Calu3 (cell line): ENCODE results near the gene PTPRE. TPM values are rescaled to one million over a fixed set of nuclear protein-coding genes. Genes with fewer than 3 reads are reported as not detected.
A peak's percentile ranks its signal among the peaks of the same experiment; 100 is the strongest.

ENCODE experiments used
- BruUV-seq: library from RNA; stranded (reverse); fragments of 400-500 nt; replicated peaks from 2 replicates; lab custom pipeline; 2021; lab: Mats Ljungman, UMichigan
- CTCF ChIA-PET: fragments of 300-600 bp; sonication (Branson Sonifier 250); formaldehyde crosslinking; loops from one replicate; lab custom pipeline; 2022; ENCODE audit warnings: antibody characterized with exemption; lab: Charles Lee
- DNase-seq: peaks from one replicate; pipeline ENCODE4 v3.0.0; 2022
- H3K27ac Mint-ChIP-seq: one replicate; pipeline ENCODE4 v1.8.0; 2022; ENCODE audit warnings: mixed read lengths; ENCODE audit not compliant: unreplicated experiment
- H3K27me3 Mint-ChIP-seq: one replicate; pipeline ENCODE4 v1.8.0; 2022; ENCODE audit warnings: mixed read lengths; ENCODE audit not compliant: unreplicated experiment
- H3K36me3 Mint-ChIP-seq: one replicate; pipeline ENCODE4 v1.8.0; 2022; ENCODE audit warnings: mild to moderate bottlenecking, moderate library complexity, mixed read lengths; ENCODE audit not compliant: insufficient read depth, unreplicated experiment
- H3K4me1 Mint-ChIP-seq: one replicate; pipeline ENCODE4 v1.8.0; 2022; ENCODE audit warnings: mild to moderate bottlenecking, low read depth, mixed read lengths; ENCODE audit not compliant: unreplicated experiment
- H3K4me3 Mint-ChIP-seq: one replicate; pipeline ENCODE4 v1.8.0; 2022; ENCODE audit warnings: mild to moderate bottlenecking, low read depth, moderate library complexity, mixed read lengths; ENCODE audit not compliant: unreplicated experiment
- H3K9me3 Mint-ChIP-seq: one replicate; pipeline ENCODE4 v1.8.0; 2022; ENCODE audit warnings: low read depth, mixed read lengths; ENCODE audit not compliant: unreplicated experiment
- intact Hi-C: fragments of 100-400 bp; cut with micrococcal nuclease; formaldehyde crosslinking; loops from one replicate; pipeline ENCODE4 v1.10.0; 2022; ENCODE audit not compliant: unreplicated experiment
- total RNA-seq: library from RNA; stranded (reverse); gene quantifications from 2 replicates; pipeline ENCODE4 v1.2.3, GENCODE V29; 2022
- TF ChIP-seq, protein P1 (sequence below): fragments of 200-600 bp; IDR thresholded peaks from one replicate; pipeline ENCODE4 v1.8.0; 2022; ENCODE audit warnings: antibody characterized with exemption; ENCODE audit not compliant: unreplicated experiment

PTPRE gene
- total RNA-seq, 1 experiment from 2014 or later, result 7.6 TPM

DNA sequence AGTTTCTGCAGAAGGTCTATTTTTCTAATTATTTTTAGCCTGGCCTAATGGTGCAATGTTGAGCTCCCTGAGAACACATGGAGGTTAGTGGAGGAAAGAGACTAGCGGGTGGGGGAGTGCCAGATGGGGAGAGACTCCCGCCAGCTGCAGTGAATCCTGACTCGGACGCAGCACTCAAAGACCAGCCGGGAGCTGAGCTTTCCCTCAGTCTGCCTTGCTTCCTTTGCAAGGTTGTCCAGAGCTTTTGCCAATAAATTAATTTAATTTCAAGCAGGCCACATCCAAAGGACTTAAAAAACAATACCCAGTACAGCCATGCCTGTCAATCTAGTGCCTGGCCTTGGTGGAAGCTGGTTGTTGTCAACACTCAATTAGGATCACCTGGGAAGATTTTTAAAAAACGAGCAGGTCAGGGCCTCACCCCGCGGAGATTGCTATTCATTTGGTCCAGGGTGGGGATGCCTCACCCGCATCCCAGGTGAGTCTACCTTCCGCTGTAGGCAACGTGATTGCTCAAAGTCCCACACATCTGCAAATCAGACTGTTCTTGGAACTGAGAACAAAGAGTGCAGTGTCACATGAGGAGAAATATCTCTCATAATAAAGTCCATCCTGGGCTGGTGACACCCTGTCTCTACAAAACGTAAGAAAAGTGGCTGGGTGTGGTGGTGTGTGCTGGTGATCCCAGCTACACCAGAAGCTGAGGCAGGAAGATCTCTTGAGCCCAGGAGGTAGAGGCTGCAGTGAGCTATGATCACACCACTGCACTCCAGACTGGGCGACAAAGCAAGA is 18.2 kb upstream of the PTPRE start:
- CTCF ChIA-PET, result no interaction called here
- Mint-ChIP-seq H3K27ac (no peak overlapping the region), H3K4me1 (peaks cover 10% of the 10 kb centered on the region), H3K9me3 (no peaks in the 10 kb centered on the region), H3K27me3 (no peaks in the 10 kb centered on the region), H3K36me3 (no peaks in the 10 kb centered on the region), H3K4me3 (no peak overlapping the region)
- DNase-seq, result no peak
- intact Hi-C loops, result loop anchor here (5.0 kb wide), 1 partner anchor 179 kb away; no protein-coding TSS in a partner anchor
- TF ChIP-seq, protein P1, sequence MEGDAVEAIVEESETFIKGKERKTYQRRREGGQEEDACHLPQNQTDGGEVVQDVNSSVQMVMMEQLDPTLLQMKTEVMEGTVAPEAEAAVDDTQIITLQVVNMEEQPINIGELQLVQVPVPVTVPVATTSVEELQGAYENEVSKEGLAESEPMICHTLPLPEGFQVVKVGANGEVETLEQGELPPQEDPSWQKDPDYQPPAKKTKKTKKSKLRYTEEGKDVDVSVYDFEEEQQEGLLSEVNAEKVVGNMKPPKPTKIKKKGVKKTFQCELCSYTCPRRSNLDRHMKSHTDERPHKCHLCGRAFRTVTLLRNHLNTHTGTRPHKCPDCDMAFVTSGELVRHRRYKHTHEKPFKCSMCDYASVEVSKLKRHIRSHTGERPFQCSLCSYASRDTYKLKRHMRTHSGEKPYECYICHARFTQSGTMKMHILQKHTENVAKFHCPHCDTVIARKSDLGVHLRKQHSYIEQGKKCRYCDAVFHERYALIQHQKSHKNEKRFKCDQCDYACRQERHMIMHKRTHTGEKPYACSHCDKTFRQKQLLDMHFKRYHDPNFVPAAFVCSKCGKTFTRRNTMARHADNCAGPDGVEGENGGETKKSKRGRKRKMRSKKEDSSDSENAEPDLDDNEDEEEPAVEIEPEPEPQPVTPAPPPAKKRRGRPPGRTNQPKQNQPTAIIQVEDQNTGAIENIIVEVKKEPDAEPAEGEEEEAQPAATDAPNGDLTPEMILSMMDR, result no peak
- no TSS peak for BruUV-seq

DNA sequence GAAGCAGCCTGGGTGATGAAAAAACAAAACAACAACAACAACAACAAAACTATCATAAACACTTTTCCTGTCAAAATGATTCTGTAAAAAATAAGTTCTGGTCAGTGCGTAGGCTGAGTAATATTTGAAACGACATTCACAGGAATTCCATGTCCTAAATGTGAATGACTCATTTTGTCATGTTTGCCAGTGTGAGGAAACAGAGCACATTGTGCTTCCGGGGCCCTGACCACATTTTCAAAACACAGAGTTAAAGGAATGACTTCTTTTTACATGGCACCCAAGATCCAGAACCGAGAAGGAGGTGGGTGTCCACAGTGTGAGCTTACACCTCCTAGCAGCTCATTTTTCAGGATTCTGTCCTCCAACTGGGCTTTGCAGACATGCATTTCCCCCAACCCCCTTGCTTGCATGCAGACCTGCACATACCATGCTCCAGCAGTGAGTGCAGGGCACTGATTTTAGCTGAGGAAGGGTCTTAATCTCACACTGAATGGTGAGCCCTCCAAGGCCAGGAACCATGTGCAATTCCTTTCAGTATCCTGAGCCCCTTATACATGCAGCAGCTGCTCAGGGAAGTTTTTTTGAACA is 17.2 kb upstream of the PTPRE start:
- no peaks in the 10 kb centered on the region for H3K27me3 Mint-ChIP-seq
- CTCF ChIA-PET, result interaction anchor here (0.6 to 0.7 kb wide), 2 partner anchors 117 to 160 kb away, joined by 3 to 9 read pairs; no protein-coding TSS in a partner anchor
- H3K27ac Mint-ChIP-seq, result no peak overlapping the region
- H3K4me3 Mint-ChIP-seq, result no peak overlapping the region
- peak; percentile 17 for DNase-seq
- peaks cover 10% of the 10 kb centered on the region for H3K4me1 Mint-ChIP-seq
- no peaks in the 10 kb centered on the region for H3K9me3 Mint-ChIP-seq
- no peaks in the 10 kb centered on the region for H3K36me3 Mint-ChIP-seq
- intact Hi-C loops, result loop anchor here (5.0 kb wide), 1 partner anchor 178 kb away; no protein-coding TSS in a partner anchor
- BruUV-seq, result no TSS peak
- TF ChIP-seq, protein P1, result no peak

GRCh38 chr10:127890216-127890615 is 16.7 kb upstream of the PTPRE start:
- Mint-ChIP-seq H3K27me3 (no peaks in the 10 kb centered on the region), H3K36me3 (no peaks in the 10 kb centered on the region), H3K4me1 (peaks cover 10% of the 10 kb centered on the region), H3K9me3 (no peaks in the 10 kb centered on the region), H3K4me3 (no peak overlapping the region), H3K27ac (no peak overlapping the region)
- intact Hi-C loops, result no loop called here
- no peak for DNase-seq
- TF ChIP-seq, protein P1, result no peak
- BruUV-seq, result no TSS peak
- CTCF ChIA-PET, result interaction anchor here (0.6 to 0.7 kb wide), 2 partner anchors 116 to 117 kb away, joined by 3 read pairs; no protein-coding TSS in a partner anchor

DNA sequence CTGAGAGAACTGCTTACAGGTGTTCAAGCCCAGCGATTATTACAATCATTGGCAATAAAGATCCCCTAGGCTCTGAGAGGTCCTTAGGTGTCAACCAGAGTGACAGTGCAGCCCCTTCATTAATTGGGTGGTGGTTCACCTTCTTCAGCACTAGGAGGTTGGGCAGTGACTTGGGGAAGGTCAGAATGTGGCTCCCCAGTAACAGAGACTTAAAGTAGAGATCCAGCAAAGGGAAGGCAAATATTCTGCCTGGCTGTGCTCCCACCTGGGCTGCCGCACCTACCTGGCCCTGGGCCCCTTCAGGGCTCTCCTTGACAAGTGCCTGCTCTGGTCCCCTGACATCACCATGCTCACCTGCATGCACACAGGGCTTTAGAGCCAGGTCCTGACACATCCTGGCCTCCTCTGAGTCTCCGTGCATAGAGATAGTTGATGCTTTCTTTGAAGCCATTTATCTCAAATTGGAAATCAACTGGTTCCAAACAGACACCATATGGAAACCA is 16.0 kb upstream of the PTPRE start:
- TF ChIP-seq, protein P1, result no peak
- DNase-seq, result no peak
- Mint-ChIP-seq H3K36me3 (no peaks in the 10 kb centered on the region), H3K27me3 (no peaks in the 10 kb centered on the region), H3K27ac (no peak overlapping the region), H3K4me1 (peaks cover 10% of the 10 kb centered on the region), H3K9me3 (no peaks in the 10 kb centered on the region), H3K4me3 (no peak overlapping the region)
- intact Hi-C loops, result no loop called here
- BruUV-seq, result no TSS peak
- CTCF ChIA-PET, result no interaction called here
